Measurements from ENCODE around the gene PRPS1.

DNA sequence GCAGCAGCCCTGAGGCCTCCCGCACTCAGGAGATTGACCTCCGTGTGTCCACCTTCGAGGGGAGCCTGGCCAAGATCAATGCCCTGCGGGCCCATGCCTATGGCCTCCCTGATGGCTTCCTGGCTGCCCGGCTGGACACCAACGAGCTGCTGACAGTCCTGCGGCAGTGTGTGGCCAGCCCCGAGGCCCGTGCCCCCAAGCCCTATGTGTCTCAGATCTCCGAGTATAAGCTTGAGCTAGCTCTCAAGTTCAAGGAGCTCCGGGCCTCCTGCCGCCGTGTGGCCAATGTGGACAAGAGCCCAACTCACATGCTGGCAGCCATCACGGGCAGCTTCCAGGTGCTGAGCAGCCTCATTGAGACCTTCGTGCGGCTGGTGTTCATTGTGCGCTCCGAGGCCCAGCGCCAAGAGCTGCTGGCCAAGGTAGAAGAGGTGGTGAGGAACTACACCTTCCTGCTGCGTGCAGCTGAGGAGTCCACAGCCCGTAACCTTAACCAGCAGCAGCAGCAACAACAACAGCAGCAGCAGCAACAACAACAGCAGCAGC lies 25.5 kb upstream of the PRPS1 start:
- TF ChIP-seq CTCF (IDR thresholded peaks at IDR 0.05) (no peak), POLR2AphosphoS5 (IDR thresholded peaks at IDR 0.05) (no peak), POLR2A (IDR thresholded peaks at IDR 0.05) (no peak)

Data from suprapubic skin (tissue), 4 donors.